ENCODE data around the gene RHEX. TPM values are rescaled to one million over a fixed set of nuclear protein-coding genes. Genes with fewer than 3 reads are reported as not detected.

The RHEX gene
- total RNA-seq, 6 donors from 2014 or later = 1.4 to 19.0 (median 6.8) TPM; not detected in 1

DNA sequence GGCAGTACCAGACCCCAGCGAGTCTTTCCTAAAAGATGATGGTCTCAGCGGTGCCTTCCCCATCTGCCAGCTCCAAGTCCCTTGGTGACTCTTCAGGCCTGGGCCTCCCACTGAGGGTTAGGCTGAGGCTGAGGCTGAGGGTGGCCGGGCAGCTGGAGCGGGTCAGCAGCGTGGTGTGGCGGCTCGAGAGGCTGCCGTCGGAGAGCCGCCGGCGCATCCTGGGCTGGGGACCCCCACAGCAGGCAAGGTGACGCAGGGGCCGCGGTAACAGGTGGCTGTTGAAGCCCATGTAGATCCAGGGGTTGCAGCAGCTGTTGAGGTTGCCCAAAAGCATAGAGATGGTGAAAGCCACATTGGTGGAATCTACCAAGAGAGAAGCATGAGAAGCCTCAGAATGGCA lies 57.2 kb downstream of the RHEX start:
- H3K9me3 ChIP-seq = no peaks in the 10 kb centered on the region
- WGBS, 2 donors = 96% methylated on average over 15 of the region's 15 CpGs
- no peak for ATAC-seq (ENCODE audit: low FRiP score in 2 of 2)
- H3K27ac ChIP-seq = no peak overlapping the region
- TF ChIP-seq POLR2A (IDR thresholded peaks at IDR 0.05) (no peak), EP300 (IDR thresholded peaks at IDR 0.05) (no peak), POLR2AphosphoS5 (IDR thresholded peaks at IDR 0.05) (no peak)
- TF ChIP-seq, protein P1, sequence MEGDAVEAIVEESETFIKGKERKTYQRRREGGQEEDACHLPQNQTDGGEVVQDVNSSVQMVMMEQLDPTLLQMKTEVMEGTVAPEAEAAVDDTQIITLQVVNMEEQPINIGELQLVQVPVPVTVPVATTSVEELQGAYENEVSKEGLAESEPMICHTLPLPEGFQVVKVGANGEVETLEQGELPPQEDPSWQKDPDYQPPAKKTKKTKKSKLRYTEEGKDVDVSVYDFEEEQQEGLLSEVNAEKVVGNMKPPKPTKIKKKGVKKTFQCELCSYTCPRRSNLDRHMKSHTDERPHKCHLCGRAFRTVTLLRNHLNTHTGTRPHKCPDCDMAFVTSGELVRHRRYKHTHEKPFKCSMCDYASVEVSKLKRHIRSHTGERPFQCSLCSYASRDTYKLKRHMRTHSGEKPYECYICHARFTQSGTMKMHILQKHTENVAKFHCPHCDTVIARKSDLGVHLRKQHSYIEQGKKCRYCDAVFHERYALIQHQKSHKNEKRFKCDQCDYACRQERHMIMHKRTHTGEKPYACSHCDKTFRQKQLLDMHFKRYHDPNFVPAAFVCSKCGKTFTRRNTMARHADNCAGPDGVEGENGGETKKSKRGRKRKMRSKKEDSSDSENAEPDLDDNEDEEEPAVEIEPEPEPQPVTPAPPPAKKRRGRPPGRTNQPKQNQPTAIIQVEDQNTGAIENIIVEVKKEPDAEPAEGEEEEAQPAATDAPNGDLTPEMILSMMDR (IDR thresholded peaks at IDR 0.05) = no peak
- H3K4me3 ChIP-seq = no peak overlapping the region
- H3K27me3 ChIP-seq = no peaks in the 10 kb centered on the region
- H3K36me3 ChIP-seq = no peaks in the 10 kb centered on the region
- DNase-seq = peak in 1 of 2 donors; percentile 62
- peaks cover 0 to 11% (median 7%) of the 10 kb centered on the region in 4 donors for H3K4me1 ChIP-seq

DNA sequence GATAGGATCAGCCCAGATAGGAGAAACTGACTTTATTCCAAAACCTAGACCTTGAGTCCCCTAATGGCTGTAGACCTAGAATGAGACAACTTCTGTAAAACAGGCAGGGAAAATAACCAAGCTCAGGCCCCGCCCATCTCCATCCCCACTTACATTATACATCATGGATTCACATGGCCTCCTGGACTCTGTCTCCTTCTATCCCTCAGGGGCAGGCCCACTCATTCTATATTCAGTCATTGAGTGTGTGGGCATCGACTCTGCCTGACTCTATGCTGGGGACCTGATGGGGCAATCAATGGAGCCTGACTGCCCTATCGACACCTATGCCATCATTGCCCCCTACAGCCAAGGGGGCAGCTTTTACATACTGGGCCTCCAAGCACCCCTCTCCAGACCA lies 57.8 kb downstream of the RHEX start:
- H3K36me3 ChIP-seq = no peaks in the 10 kb centered on the region
- WGBS, 2 donors = 91 to 100% methylated on average over 3 of the region's 3 CpGs
- peaks cover 0 to 11% (median 7%) of the 10 kb centered on the region in 4 donors for H3K4me1 ChIP-seq
- no peaks in the 10 kb centered on the region for H3K27me3 ChIP-seq
- H3K9me3 ChIP-seq = no peaks in the 10 kb centered on the region
- H3K27ac ChIP-seq = no peak overlapping the region
- DNase-seq (no peak), ATAC-seq (ENCODE audit: low FRiP score in 2 of 2) (no peak)
- TF ChIP-seq POLR2A (IDR thresholded peaks at IDR 0.05) = no peak
- TF ChIP-seq, protein P1 (IDR thresholded peaks at IDR 0.05) = no peak
- TF ChIP-seq EP300 (IDR thresholded peaks at IDR 0.05) = no peak
- no peak for TF ChIP-seq POLR2AphosphoS5 (IDR thresholded peaks at IDR 0.05)
- no peak overlapping the region for H3K4me3 ChIP-seq

DNA sequence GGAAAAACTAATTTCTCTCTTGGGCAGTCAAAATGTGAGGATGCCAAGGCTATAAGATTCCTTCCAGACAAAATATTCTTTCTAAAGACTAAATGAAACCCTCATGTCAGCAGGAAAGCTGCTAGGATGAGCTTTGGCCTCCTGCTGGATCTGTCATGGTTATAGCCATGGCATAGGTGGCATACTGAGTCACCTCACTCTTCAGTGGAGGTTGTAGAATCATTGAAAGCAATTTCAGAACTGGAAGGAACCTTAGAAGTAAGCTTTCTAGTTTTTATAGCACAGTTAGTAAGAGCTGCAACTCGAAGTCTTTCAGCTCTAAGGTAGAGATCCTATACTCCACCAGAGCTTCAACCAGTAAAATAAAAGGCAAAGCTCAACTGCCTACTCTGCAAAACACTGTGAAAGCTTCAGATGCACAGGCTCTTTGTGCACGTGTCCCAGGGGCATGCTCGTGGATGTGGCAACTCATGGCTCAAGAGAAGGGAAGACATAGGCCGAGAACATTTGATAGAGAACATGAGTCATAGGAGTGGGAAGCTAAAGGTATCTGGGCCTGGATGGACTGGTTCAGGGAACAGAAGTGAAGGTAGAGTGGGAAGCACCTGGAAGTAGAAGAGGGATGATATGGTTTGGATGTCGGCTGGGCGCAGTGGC lies 58.4 kb downstream of the RHEX start:
- H3K9me3 ChIP-seq = no peaks in the 10 kb centered on the region
- H3K27ac ChIP-seq = no peak overlapping the region
- no peaks in the 10 kb centered on the region for H3K27me3 ChIP-seq
- no peak overlapping the region for H3K4me3 ChIP-seq
- WGBS, 2 donors = 81 to 87% methylated on average over 6 of the region's 6 CpGs
- H3K36me3 ChIP-seq = no peaks in the 10 kb centered on the region
- ATAC-seq (ENCODE audit: low FRiP score in 2 of 2) = no peak
- TF ChIP-seq POLR2AphosphoS5 (IDR thresholded peaks at IDR 0.05) (no peak), EP300 (IDR thresholded peaks at IDR 0.05) (no peak), POLR2A (IDR thresholded peaks at IDR 0.05) (no peak)
- TF ChIP-seq, protein P1 (IDR thresholded peaks at IDR 0.05) = no peak
- H3K4me1 ChIP-seq = peaks cover 0 to 11% (median 7%) of the 10 kb centered on the region in 4 donors
- no peak for DNase-seq

DNA sequence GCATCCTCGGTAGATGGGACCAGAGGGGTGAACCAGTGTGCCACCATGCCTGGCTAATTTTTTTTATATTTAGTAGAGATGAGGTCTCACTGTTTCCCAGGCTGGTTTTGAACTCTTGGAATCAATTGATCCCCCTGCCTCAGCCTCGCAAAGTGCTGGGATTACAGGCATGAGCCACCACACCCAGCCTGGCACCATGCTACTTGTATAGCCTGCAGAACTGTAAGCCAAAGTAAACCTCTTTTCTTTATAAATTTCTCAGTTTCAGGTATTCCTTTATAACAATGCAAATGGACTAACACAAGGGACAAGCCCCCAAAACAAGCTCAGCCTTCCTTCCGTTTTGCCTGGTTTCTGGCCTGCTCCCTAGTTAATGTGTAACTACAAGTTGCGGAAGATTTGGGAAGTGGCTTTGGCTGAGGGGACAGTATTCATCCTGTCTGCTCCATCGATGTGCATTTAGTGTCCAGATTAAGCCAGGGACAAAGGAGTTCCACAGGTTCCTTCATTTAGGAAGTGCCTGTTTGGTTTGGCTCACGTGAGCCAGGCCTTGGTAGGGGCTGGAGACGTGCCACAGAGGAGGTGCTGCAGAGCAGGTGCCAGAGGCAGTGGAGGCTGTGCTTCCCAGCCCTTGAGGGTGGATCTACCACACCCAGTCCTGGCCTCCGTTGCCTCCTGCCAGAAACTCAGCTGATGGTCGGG lies 59.8 kb downstream of the RHEX start:
- no peaks in the 10 kb centered on the region for H3K36me3 ChIP-seq
- peak; percentile 7 to 78 for DNase-seq
- H3K9me3 ChIP-seq = no peaks in the 10 kb centered on the region
- TF ChIP-seq, protein P1 (IDR thresholded peaks at IDR 0.05) = no peak
- TF ChIP-seq POLR2A (IDR thresholded peaks at IDR 0.05) = no peak
- no peak for TF ChIP-seq POLR2AphosphoS5 (IDR thresholded peaks at IDR 0.05)
- no peak for TF ChIP-seq EP300 (IDR thresholded peaks at IDR 0.05)
- H3K4me1 ChIP-seq = peaks cover 7 to 20% (median 13%) of the 10 kb centered on the region in 4 donors
- H3K27me3 ChIP-seq = peaks cover 0 to 4% (median under 1%) of the 10 kb centered on the region in 4 donors
- H3K4me3 ChIP-seq = no peak overlapping the region
- no peak overlapping the region for H3K27ac ChIP-seq
- 57 to 63% methylated on average over 9 of the region's 9 CpGs for WGBS, 2 donors
- peak in 1 of 2 donors; percentile 47 for ATAC-seq (ENCODE audit: low FRiP score in 2 of 2)

Data from upper lobe of left lung (tissue), 6 donors.